Measurements from ENCODE around the gene CCL15. TPM values are rescaled to one million over a fixed set of nuclear protein-coding genes. Genes with fewer than 3 reads are reported as not detected.
"Not testable (repeated sequence)": the region's sequence is repeated elsewhere in the genome, so short reads cannot be mapped to it uniquely, and the experiment has no call there.

Gene CCL15
- total RNA-seq, 1 experiment from 2014 or later: not detected

DNA sequence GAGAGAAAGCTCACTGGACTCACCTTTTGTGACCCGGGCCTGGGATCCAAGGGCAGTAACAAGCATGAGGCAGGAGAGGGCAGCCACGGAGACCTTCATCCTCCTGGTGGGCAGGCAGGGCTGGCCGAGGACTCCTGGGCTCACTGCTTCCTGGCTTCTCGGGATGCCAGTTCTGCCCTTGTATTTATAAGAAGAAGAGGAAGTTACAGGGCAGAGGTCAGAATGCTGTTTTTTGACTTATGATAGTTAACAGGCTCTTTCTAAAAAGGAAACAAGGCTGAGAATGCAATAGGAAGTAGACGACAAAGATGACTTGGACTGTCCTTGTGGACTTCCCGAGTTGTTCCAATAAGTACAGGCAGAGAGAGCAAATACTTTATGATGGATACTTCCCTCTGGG, 16.4 kb upstream of the CCL15 start, which contains the start of gene CCL23 (continued):
- no peak for TF ChIP-seq TEAD1 (CRISPR knock-in tag; IDR thresholded peaks at IDR 0.05)

DNA sequence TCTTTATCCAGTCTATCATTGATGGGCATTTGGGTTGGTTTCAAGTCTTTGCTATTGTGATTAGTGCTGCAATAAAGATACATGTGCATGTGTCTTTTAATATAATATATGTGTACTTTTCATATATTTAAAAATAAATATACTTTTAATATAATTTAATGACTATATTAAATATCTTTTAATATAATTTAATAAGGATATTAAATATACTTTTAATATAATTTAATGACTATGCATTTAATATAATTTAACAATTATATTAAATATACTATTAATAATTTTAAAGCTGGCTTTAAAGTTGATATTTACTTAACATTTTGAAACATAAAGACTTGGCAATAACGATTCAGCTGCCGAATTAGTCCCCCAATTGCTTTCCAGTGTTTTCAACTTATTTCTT, 15.2 kb upstream of the CCL15 start:
- ATAC-seq: no peak
- Mint-ChIP-seq H3K4me1 (no peaks in the 10 kb centered on the region), H3K27me3 (ENCODE audit: low read depth) (peaks cover 14% of the 10 kb centered on the region), H3K4me3 (no peak overlapping the region), H3K9me3 (peaks cover 16% of the 10 kb centered on the region), H3K27ac (no peak overlapping the region), H3K36me3 (peaks cover 9% of the 10 kb centered on the region; the same call in 1 of the 2 replicates)
- peak; percentile 96 for TF ChIP-seq HMGA2 (CRISPR knock-in tag; IDR thresholded peaks at IDR 0.05)
- TF ChIP-seq, protein P1, sequence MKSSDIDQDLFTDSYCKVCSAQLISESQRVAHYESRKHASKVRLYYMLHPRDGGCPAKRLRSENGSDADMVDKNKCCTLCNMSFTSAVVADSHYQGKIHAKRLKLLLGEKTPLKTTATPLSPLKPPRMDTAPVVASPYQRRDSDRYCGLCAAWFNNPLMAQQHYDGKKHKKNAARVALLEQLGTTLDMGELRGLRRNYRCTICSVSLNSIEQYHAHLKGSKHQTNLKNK (CRISPR knock-in tag; IDR thresholded peaks at IDR 0.05): no peak
- DNase-seq (ENCODE audit: low spot score): no peak
- CTCF ChIA-PET: interaction anchor here (0.6 kb wide), 1 partner anchor 171 kb away, joined by 4 read pairs; no protein-coding TSS in a partner anchor
- POLR2A ChIA-PET: no interaction called here

DNA sequence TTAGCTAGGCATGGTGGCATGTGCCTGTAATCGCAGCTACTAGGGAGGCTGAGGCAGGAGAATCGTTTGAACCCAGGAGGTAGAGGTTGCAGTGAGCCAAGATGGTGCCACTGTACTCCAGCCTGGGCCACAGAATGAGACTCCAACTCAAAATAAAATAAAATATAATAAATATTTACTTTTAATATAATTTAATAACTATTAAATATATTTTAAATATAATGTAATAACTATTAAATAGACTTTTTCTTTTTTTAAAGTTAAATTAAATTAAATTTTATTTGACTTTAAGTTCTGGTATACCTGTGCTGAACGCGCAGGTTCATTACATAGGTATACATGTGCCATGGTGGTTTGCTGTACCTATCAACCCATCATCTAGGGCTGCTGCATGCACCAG, 14.5 kb upstream of the CCL15 start:
- Mint-ChIP-seq H3K27me3 (ENCODE audit: low read depth) (peaks cover 14% of the 10 kb centered on the region), H3K9me3 (peaks cover 22% of the 10 kb centered on the region)
- ATAC-seq; DNase-seq (ENCODE audit: low spot score); H3K36me3 Mint-ChIP-seq; H3K27ac Mint-ChIP-seq; POLR2A ChIA-PET; H3K4me3 Mint-ChIP-seq; H3K4me1 Mint-ChIP-seq: not testable (repeated sequence)
- TF ChIP-seq HMGA2 (CRISPR knock-in tag; IDR thresholded peaks at IDR 0.05): peak; percentile 96
- CTCF ChIA-PET: interaction anchor here (0.6 kb wide), 1 partner anchor 46 kb away, joined by 3 read pairs; no protein-coding TSS in a partner anchor

DNA sequence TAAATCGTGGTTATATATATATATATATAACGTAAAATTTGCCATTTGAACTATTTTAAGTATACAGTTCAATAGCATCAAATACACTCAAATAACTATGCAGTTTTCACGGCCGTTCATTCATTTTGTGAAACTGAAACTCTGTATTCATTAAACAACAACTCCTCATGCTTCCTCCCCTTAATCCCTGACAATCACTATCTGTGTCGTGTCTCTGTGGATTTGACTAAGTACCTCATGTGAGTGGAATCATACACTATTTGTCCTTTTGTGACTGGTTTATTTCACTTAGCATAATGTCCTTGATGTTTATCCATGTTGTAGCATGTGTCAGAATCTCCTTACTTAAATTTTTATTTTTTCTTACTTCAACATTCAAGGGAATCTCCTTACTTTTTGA, 13.6 kb upstream of the CCL15 start:
- Mint-ChIP-seq H3K4me1 (no peaks in the 10 kb centered on the region), H3K27me3 (ENCODE audit: low read depth) (peaks cover 7% of the 10 kb centered on the region), H3K4me3 (no peak overlapping the region), H3K36me3 (peaks cover 13% of the 10 kb centered on the region; the same call in 1 of the 2 replicates), H3K27ac (no peak overlapping the region), H3K9me3 (peaks cover 32% of the 10 kb centered on the region)
- no peak for TF ChIP-seq ZNF219 (CRISPR knock-in tag; IDR thresholded peaks at IDR 0.05; ENCODE audit: borderline replicate concordance)
- ChIA-PET CTCF (no interaction called here), POLR2A (no interaction called here)
- ATAC-seq (no peak), DNase-seq (ENCODE audit: low spot score) (no peak)

DNA sequence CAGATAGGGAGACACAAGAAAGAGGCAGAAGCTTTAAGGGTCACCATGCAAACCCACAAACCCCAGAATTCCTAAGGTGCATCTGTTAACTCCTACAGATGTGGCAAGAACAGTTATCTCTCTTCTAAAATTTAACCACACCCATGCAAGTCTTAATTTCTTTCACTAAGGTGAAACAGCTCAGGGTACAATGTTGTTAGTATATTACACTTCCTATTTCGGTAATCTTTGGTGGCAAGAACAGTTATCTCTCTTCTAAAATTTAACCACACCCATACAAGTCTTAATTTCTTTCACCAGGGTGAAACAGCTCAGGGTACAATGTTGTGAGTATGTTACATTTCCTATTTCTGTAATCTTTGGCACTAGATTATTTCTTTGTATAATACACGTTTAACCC, 9.8 kb upstream of the CCL15 start:
- ChIA-PET POLR2A (no interaction called here), CTCF (interaction anchor here (0.7 kb wide), 1 partner anchor 35 kb away, joined by 3 read pairs; no protein-coding TSS in a partner anchor)
- Mint-ChIP-seq H3K36me3 (peaks cover 28% of the 10 kb centered on the region), H3K9me3 (peaks cover 61% of the 10 kb centered on the region), H3K27ac (no peak overlapping the region), H3K4me1 (no peaks in the 10 kb centered on the region), H3K27me3 (ENCODE audit: low read depth) (no peaks in the 10 kb centered on the region), H3K4me3 (no peak overlapping the region)
- no peak for ATAC-seq
- DNase-seq (ENCODE audit: low spot score): no peak
- TF ChIP-seq ZNF232 (CRISPR knock-in tag; IDR thresholded peaks at IDR 0.05) (no peak), ESRRA (CRISPR knock-in tag; IDR thresholded peaks at IDR 0.05; ENCODE audit: borderline replicate concordance) (no peak), ETV6 (CRISPR knock-in tag; IDR thresholded peaks at IDR 0.05) (no peak), ATF1 (CRISPR knock-in tag; IDR thresholded peaks at IDR 0.05) (no peak)
- TF ChIP-seq, protein P2, sequence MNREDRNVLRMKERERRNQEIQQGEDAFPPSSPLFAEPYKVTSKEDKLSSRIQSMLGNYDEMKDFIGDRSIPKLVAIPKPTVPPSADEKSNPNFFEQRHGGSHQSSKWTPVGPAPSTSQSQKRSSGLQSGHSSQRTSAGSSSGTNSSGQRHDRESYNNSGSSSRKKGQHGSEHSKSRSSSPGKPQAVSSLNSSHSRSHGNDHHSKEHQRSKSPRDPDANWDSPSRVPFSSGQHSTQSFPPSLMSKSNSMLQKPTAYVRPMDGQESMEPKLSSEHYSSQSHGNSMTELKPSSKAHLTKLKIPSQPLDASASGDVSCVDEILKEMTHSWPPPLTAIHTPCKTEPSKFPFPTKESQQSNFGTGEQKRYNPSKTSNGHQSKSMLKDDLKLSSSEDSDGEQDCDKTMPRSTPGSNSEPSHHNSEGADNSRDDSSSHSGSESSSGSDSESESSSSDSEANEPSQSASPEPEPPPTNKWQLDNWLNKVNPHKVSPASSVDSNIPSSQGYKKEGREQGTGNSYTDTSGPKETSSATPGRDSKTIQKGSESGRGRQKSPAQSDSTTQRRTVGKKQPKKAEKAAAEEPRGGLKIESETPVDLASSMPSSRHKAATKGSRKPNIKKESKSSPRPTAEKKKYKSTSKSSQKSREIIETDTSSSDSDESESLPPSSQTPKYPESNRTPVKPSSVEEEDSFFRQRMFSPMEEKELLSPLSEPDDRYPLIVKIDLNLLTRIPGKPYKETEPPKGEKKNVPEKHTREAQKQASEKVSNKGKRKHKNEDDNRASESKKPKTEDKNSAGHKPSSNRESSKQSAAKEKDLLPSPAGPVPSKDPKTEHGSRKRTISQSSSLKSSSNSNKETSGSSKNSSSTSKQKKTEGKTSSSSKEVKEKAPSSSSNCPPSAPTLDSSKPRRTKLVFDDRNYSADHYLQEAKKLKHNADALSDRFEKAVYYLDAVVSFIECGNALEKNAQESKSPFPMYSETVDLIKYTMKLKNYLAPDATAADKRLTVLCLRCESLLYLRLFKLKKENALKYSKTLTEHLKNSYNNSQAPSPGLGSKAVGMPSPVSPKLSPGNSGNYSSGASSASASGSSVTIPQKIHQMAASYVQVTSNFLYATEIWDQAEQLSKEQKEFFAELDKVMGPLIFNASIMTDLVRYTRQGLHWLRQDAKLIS (CRISPR knock-in tag; IDR thresholded peaks at IDR 0.05; ENCODE audit: borderline replicate concordance): no peak
- TF ChIP-seq, protein P1 (CRISPR knock-in tag; IDR thresholded peaks at IDR 0.05): no peak
- TF ChIP-seq, protein P3, sequence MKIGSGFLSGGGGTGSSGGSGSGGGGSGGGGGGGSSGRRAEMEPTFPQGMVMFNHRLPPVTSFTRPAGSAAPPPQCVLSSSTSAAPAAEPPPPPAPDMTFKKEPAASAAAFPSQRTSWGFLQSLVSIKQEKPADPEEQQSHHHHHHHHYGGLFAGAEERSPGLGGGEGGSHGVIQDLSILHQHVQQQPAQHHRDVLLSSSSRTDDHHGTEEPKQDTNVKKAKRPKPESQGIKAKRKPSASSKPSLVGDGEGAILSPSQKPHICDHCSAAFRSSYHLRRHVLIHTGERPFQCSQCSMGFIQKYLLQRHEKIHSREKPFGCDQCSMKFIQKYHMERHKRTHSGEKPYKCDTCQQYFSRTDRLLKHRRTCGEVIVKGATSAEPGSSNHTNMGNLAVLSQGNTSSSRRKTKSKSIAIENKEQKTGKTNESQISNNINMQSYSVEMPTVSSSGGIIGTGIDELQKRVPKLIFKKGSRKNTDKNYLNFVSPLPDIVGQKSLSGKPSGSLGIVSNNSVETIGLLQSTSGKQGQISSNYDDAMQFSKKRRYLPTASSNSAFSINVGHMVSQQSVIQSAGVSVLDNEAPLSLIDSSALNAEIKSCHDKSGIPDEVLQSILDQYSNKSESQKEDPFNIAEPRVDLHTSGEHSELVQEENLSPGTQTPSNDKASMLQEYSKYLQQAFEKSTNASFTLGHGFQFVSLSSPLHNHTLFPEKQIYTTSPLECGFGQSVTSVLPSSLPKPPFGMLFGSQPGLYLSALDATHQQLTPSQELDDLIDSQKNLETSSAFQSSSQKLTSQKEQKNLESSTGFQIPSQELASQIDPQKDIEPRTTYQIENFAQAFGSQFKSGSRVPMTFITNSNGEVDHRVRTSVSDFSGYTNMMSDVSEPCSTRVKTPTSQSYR (CRISPR knock-in tag; IDR thresholded peaks at IDR 0.05): no peak
- TF ChIP-seq, protein P4, sequence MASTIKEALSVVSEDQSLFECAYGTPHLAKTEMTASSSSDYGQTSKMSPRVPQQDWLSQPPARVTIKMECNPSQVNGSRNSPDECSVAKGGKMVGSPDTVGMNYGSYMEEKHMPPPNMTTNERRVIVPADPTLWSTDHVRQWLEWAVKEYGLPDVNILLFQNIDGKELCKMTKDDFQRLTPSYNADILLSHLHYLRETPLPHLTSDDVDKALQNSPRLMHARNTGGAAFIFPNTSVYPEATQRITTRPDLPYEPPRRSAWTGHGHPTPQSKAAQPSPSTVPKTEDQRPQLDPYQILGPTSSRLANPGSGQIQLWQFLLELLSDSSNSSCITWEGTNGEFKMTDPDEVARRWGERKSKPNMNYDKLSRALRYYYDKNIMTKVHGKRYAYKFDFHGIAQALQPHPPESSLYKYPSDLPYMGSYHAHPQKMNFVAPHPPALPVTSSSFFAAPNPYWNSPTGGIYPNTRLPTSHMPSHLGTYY (CRISPR knock-in tag; IDR thresholded peaks at IDR 0.05): no peak
- TF ChIP-seq, protein P5, sequence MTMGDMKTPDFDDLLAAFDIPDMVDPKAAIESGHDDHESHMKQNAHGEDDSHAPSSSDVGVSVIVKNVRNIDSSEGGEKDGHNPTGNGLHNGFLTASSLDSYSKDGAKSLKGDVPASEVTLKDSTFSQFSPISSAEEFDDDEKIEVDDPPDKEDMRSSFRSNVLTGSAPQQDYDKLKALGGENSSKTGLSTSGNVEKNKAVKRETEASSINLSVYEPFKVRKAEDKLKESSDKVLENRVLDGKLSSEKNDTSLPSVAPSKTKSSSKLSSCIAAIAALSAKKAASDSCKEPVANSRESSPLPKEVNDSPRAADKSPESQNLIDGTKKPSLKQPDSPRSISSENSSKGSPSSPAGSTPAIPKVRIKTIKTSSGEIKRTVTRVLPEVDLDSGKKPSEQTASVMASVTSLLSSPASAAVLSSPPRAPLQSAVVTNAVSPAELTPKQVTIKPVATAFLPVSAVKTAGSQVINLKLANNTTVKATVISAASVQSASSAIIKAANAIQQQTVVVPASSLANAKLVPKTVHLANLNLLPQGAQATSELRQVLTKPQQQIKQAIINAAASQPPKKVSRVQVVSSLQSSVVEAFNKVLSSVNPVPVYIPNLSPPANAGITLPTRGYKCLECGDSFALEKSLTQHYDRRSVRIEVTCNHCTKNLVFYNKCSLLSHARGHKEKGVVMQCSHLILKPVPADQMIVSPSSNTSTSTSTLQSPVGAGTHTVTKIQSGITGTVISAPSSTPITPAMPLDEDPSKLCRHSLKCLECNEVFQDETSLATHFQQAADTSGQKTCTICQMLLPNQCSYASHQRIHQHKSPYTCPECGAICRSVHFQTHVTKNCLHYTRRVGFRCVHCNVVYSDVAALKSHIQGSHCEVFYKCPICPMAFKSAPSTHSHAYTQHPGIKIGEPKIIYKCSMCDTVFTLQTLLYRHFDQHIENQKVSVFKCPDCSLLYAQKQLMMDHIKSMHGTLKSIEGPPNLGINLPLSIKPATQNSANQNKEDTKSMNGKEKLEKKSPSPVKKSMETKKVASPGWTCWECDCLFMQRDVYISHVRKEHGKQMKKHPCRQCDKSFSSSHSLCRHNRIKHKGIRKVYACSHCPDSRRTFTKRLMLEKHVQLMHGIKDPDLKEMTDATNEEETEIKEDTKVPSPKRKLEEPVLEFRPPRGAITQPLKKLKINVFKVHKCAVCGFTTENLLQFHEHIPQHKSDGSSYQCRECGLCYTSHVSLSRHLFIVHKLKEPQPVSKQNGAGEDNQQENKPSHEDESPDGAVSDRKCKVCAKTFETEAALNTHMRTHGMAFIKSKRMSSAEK (CRISPR knock-in tag; IDR thresholded peaks at IDR 0.05; ENCODE audit: borderline replicate concordance): no peak

Data from WTC11 (cell line).